ENCODE results near the gene DGCR6. TPM values are rescaled to one million over a fixed set of nuclear protein-coding genes. Genes with fewer than 3 reads are reported as not detected.
"Not testable (repeated sequence)": the region's sequence is repeated elsewhere in the genome, so short reads cannot be mapped to it uniquely, and the experiment has no call there.

The DGCR6 gene
- polyA plus RNA-seq (2011; rRNA removed) (0.67 and 1.2 TPM in 2 replicates), polyA plus RNA-seq (2017; fragmentation: RNase III; extraction: RNeasy Plus Mini Kit Qiagen cat#74134 plus additional on column Dnase treatment) (2.5 to 2.6 TPM (median 2.5 TPM) in 3 replicates), polyA minus RNA-seq (2011; rRNA and poly(A)+ RNA removed) (0.99 and 3.1 TPM in 2 replicates)
- polyA plus RNA-seq (2012; cell fraction: cytosol; rRNA removed): 1.3 and 1.8 TPM in 2 replicates
- polyA plus RNA-seq (2012; cell fraction: nucleus; rRNA removed): 2.9 and 3.7 TPM in 2 replicates

DNA sequence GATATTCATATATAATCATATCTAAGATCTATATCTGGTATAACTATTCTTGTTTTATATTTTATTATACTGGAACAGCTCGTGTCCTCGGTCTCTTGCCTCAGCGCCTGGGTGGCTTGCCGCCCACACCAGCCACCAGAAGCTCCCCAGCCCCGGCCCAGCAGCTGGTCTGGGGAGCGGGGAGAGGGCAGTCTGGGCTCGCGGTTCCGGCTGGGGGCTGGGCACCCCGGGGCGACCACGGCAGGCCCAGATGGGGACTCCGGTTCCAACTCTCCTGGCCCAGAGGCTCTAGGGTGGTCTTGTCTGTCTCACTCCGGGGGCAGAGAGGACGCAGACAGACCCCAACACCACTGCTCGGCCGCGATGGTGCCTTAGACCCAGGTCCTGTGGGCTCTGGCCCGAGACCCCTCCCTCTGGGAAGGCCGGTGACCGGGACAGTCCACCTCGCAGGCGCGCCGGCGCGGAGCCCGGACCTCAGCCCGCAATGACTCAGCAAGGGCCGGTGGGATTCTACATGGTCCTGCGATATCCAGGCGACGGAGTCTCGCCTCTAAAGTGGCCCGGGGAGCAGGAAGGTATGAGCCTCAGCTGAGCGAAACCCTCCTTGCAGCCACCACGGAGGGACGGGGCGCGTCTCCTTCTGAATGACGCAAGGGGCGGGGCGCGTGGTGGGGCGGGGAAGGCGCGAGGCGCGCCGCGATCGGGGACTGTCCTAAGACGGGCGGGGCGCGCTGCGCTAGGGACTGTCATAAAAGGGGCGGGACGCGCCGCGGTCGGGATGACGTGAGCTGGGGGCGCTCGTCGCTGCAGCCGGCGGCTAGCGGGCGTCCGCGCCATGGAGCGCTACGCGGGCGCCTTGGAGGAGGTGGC is at the start of gene DGCR6:
Gene DGCR6, plus strand, starts transcription at position 781 of the 870 bp plus-strand sequence. Its CDS starts 55 bp downstream, at position 836.
- POLR2A ChIA-PET: interaction anchor here (0.5 kb wide), 1 partner anchor 756 kb away, joined by 3 read pairs; the partner anchor contains the start of gene USP18

GRCh38 chr22:18859314-18859713 is 46.8 kb upstream of the DGCR6 start:
- H3K9me3 ChIP-seq; FAIRE-seq; DNase-seq (ENCODE audit: low read depth in 1 of 2, low spot score in 1 of 2); H3K4me2 ChIP-seq; H3K4me1 ChIP-seq; H3K4me3 ChIP-seq; POLR2A ChIA-PET; CTCF ChIA-PET; H3K27ac ChIP-seq; ATAC-seq: not testable (repeated sequence)
- no CpG with 5 or more reads among the region's 7 CpGs for WGBS (ENCODE audit: missing lambda C conversion rate)

More for the DNA sequence above, at the start of gene DGCR6:
- no peak for FAIRE-seq
- no peak for DNase-seq (ENCODE audit: low read depth in 1 of 2, low spot score in 1 of 2)
- H3K9me3 ChIP-seq: no peaks in the 10 kb centered on the region
- ATAC-seq: peak; percentile 86 to 95
- CTCF ChIA-PET: interaction anchor here (0.5 to 1.4 kb wide), 2 partner anchors 25 to 775 kb away, joined by 3 read pairs; no protein-coding TSS in a partner anchor
- WGBS (ENCODE audit: missing lambda C conversion rate): no CpG with 5 or more reads among the region's 77 CpGs
- H3K4me1 ChIP-seq: no peaks in the 10 kb centered on the region
- H3K27ac ChIP-seq: no peak within 1 kb of the TSS
- H3K4me3 ChIP-seq: no peak within 1 kb of the TSS
- no peak within 1 kb of the TSS for H3K4me2 ChIP-seq
- TF ChIP-seq FOXS1 (CRISPR knock-in tag; IDR thresholded peaks at IDR 0.05): no peak
- TF ChIP-seq MAFK (IDR thresholded peaks at IDR 0.05; ENCODE audit: partially characterized antibody): no peak
- TF ChIP-seq ESRRA (IDR thresholded peaks at IDR 0.05; ENCODE audit: borderline replicate concordance, low read length): no peak
- TF ChIP-seq HOXB5 (CRISPR knock-in tag; IDR thresholded peaks at IDR 0.05): no peak
- no peak for TF ChIP-seq FOSL2 (IDR thresholded peaks at IDR 0.05)
- TF ChIP-seq FOSL2 (CRISPR knock-in tag; IDR thresholded peaks at IDR 0.05): no peak
- no peak for TF ChIP-seq MAZ (IDR thresholded peaks at IDR 0.05; ENCODE audit: borderline replicate concordance, low read depth, low read length)
- no peak for TF ChIP-seq PBX3 (IDR thresholded peaks at IDR 0.05)
- no peak for TF ChIP-seq POLR2A (IDR thresholded peaks at IDR 0.05; ENCODE audit: low read length)
- TF ChIP-seq, protein P1, sequence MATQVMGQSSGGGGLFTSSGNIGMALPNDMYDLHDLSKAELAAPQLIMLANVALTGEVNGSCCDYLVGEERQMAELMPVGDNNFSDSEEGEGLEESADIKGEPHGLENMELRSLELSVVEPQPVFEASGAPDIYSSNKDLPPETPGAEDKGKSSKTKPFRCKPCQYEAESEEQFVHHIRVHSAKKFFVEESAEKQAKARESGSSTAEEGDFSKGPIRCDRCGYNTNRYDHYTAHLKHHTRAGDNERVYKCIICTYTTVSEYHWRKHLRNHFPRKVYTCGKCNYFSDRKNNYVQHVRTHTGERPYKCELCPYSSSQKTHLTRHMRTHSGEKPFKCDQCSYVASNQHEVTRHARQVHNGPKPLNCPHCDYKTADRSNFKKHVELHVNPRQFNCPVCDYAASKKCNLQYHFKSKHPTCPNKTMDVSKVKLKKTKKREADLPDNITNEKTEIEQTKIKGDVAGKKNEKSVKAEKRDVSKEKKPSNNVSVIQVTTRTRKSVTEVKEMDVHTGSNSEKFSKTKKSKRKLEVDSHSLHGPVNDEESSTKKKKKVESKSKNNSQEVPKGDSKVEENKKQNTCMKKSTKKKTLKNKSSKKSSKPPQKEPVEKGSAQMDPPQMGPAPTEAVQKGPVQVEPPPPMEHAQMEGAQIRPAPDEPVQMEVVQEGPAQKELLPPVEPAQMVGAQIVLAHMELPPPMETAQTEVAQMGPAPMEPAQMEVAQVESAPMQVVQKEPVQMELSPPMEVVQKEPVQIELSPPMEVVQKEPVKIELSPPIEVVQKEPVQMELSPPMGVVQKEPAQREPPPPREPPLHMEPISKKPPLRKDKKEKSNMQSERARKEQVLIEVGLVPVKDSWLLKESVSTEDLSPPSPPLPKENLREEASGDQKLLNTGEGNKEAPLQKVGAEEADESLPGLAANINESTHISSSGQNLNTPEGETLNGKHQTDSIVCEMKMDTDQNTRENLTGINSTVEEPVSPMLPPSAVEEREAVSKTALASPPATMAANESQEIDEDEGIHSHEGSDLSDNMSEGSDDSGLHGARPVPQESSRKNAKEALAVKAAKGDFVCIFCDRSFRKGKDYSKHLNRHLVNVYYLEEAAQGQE (IDR thresholded peaks at IDR 0.05): no peak
- no peak for TF ChIP-seq ATOH8 (CRISPR knock-in tag; IDR thresholded peaks at IDR 0.05; ENCODE audit: low read depth)
- no peak for TF ChIP-seq RCOR1 (IDR thresholded peaks at IDR 0.05; ENCODE audit: low read depth, low read length)
- no peak for TF ChIP-seq ZFP36 (IDR thresholded peaks at IDR 0.05; ENCODE audit: borderline replicate concordance, partially characterized antibody)
- TF ChIP-seq NPAS2 (CRISPR knock-in tag; IDR thresholded peaks at IDR 0.05; ENCODE audit: borderline replicate concordance): no peak

GRCh38 chr22:18881260-18881659 is 24.9 kb upstream of the DGCR6 start:
- POLR2A ChIA-PET, CTCF ChIA-PET: not testable (repeated sequence)

GRCh38 chr22:18884465-18884864 is 21.7 kb upstream of the DGCR6 start:
- ATAC-seq; H3K27ac ChIP-seq; H3K4me1 ChIP-seq; DNase-seq (ENCODE audit: low read depth in 1 of 2, low spot score in 1 of 2); CTCF ChIA-PET; POLR2A ChIA-PET; H3K9me3 ChIP-seq; H3K4me3 ChIP-seq; FAIRE-seq; H3K4me2 ChIP-seq: not testable (repeated sequence)
- WGBS (ENCODE audit: missing lambda C conversion rate): 38% methylated on average over 1 of the region's 4 CpGs

More at GRCh38 chr22:18881260-18881659, 24.9 kb upstream of the DGCR6 start:
- not testable (repeated sequence) for H3K4me3 ChIP-seq; FAIRE-seq; DNase-seq (ENCODE audit: low read depth in 1 of 2, low spot score in 1 of 2); H3K4me2 ChIP-seq; ATAC-seq; H3K27ac ChIP-seq; H3K4me1 ChIP-seq; H3K9me3 ChIP-seq
- 33% methylated on average over 3 of the region's 3 CpGs for WGBS (ENCODE audit: missing lambda C conversion rate)
